OCI-LY1 (cell line): Measurements from ENCODE around the gene NDUFA11.

Experiments
- CTCF ChIP-seq: fragments of 200-600 bp; sonication (generic), shearing (Covaris generic); IDR thresholded peaks from 2 replicates; pipeline ENCODE4 v1.5.1; 2017; ENCODE audit warnings: mild to moderate bottlenecking, antibody characterized with exemption, low read length, moderate library complexity, mixed read lengths
- EZH2 ChIP-seq: fragments of 200-600 bp; sonication (generic), shearing (Covaris generic); IDR thresholded peaks from 2 replicates; pipeline ENCODE4 v1.8.0; 2017; ENCODE audit warnings: borderline replicate concordance, mixed run types, mild to moderate bottlenecking, antibody characterized with exemption, low read length, moderate library complexity, mixed read lengths

- TF ChIP-seq CTCF (no peak), EZH2 (no peak)
Measured at GRCh38 chr19:5934069-5934401, 30.4 kb upstream of the NDUFA11 start.
